Neural cell (in vitro differentiated cells): ENCODE results near the gene SLC25A47.

Experiments used
- EP300 ChIP-seq: fragments of 450-650 bp; conservative IDR thresholded peaks from 2 replicates; pipeline ENCODE4 v1.6.1; 2014; ENCODE audit warnings: antibody characterized with exemption, mild to moderate bottlenecking, moderate library complexity; ENCODE audit not compliant: poor library complexity, severe bottlenecking
- TF ChIP-seq, protein P1 (sequence below): fragments of 450-650 bp; IDR thresholded peaks from 2 replicates; pipeline ENCODE4 v1.5.1; 2014; ENCODE audit warnings: antibody characterized with exemption, mild to moderate bottlenecking, moderate library complexity; ENCODE audit not compliant: poor library complexity, severe bottlenecking
- TF ChIP-seq, protein P2 (sequence below): IDR thresholded peaks from 2 replicates; pipeline ENCODE4 v1.6.1; 2012; ENCODE audit warnings: borderline replicate concordance

DNA sequence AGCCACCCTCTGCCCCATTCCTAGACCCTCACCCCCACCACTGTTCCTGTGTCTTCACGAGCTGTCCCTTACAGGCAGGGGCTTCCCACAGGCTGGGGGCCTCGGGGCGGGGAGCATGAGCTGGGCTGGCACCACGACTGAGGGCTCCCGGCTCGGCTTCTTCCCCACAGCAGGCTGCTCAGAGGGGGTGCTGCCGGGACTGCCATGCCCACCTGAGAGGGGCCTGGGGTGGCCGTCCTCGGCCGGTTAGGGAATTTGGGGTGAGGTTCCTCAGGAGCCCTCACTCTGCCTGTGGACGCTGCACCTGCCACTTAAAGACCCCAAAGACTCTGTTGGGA is 6.8 kb downstream of the SLC25A47 start:
- TF ChIP-seq, protein P1, sequence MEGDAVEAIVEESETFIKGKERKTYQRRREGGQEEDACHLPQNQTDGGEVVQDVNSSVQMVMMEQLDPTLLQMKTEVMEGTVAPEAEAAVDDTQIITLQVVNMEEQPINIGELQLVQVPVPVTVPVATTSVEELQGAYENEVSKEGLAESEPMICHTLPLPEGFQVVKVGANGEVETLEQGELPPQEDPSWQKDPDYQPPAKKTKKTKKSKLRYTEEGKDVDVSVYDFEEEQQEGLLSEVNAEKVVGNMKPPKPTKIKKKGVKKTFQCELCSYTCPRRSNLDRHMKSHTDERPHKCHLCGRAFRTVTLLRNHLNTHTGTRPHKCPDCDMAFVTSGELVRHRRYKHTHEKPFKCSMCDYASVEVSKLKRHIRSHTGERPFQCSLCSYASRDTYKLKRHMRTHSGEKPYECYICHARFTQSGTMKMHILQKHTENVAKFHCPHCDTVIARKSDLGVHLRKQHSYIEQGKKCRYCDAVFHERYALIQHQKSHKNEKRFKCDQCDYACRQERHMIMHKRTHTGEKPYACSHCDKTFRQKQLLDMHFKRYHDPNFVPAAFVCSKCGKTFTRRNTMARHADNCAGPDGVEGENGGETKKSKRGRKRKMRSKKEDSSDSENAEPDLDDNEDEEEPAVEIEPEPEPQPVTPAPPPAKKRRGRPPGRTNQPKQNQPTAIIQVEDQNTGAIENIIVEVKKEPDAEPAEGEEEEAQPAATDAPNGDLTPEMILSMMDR: no peak
- TF ChIP-seq, protein P2, sequence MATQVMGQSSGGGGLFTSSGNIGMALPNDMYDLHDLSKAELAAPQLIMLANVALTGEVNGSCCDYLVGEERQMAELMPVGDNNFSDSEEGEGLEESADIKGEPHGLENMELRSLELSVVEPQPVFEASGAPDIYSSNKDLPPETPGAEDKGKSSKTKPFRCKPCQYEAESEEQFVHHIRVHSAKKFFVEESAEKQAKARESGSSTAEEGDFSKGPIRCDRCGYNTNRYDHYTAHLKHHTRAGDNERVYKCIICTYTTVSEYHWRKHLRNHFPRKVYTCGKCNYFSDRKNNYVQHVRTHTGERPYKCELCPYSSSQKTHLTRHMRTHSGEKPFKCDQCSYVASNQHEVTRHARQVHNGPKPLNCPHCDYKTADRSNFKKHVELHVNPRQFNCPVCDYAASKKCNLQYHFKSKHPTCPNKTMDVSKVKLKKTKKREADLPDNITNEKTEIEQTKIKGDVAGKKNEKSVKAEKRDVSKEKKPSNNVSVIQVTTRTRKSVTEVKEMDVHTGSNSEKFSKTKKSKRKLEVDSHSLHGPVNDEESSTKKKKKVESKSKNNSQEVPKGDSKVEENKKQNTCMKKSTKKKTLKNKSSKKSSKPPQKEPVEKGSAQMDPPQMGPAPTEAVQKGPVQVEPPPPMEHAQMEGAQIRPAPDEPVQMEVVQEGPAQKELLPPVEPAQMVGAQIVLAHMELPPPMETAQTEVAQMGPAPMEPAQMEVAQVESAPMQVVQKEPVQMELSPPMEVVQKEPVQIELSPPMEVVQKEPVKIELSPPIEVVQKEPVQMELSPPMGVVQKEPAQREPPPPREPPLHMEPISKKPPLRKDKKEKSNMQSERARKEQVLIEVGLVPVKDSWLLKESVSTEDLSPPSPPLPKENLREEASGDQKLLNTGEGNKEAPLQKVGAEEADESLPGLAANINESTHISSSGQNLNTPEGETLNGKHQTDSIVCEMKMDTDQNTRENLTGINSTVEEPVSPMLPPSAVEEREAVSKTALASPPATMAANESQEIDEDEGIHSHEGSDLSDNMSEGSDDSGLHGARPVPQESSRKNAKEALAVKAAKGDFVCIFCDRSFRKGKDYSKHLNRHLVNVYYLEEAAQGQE: no peak
- TF ChIP-seq EP300: no peak
